ENCODE results near the gene HIVEP3. TPM values are rescaled to one million over a fixed set of nuclear protein-coding genes. Genes with fewer than 3 reads are reported as not detected.

HIVEP3 gene
- total RNA-seq, 2 experiments from 2014 or later: 18.6 to 20.4 TPM

GRCh38 chr1:41516168-41517061 is 402.3 kb downstream of the HIVEP3 start:
- Mint-ChIP-seq H3K36me3 (ENCODE audit: low read depth) (peaks cover 34% of the 10 kb centered on the region), H3K4me3 (no peak overlapping the region), H3K27ac (no peak overlapping the region), H3K9me3 (no peaks in the 10 kb centered on the region), H3K4me1 (ENCODE audit: low read depth) (peaks cover 4% of the 10 kb centered on the region), H3K27me3 (no peaks in the 10 kb centered on the region)
- POLR2A ChIA-PET: interaction anchor here (1.6 kb wide), 1 partner anchor 9 kb away, joined by 5 read pairs; no protein-coding TSS in a partner anchor
- peak; percentile 93 for TF ChIP-seq CTCF (IDR thresholded peaks at IDR 0.05)
- ATAC-seq (peak; percentile 85), DNase-seq (peak; percentile 74)
- intact Hi-C loops (cut with micrococcal nuclease): no loop called here
- CTCF ChIA-PET: interaction anchor here (0.6 to 2.6 kb wide), 30 partner anchors 8 to 659 kb away, joined by 3 to 11 read pairs (median 4); no protein-coding TSS in a partner anchor

GRCh38 chr1:41515778-41516167 is 402.9 kb downstream of the HIVEP3 start:
- H3K4me3 Mint-ChIP-seq: no peak overlapping the region
- peaks cover 4% of the 10 kb centered on the region for H3K4me1 Mint-ChIP-seq (ENCODE audit: low read depth)
- no peaks in the 10 kb centered on the region for H3K27me3 Mint-ChIP-seq
- DNase-seq (no peak), ATAC-seq (no peak)
- POLR2A ChIA-PET: interaction anchor here (1.6 kb wide), 1 partner anchor 8 kb away, joined by 5 read pairs; no protein-coding TSS in a partner anchor
- intact Hi-C loops (cut with micrococcal nuclease): no loop called here
- H3K27ac Mint-ChIP-seq: no peak overlapping the region
- H3K9me3 Mint-ChIP-seq: no peaks in the 10 kb centered on the region
- TF ChIP-seq CTCF (IDR thresholded peaks at IDR 0.05): no peak
- CTCF ChIA-PET: interaction anchor here (0.6 to 2.6 kb wide), 28 partner anchors 9 to 659 kb away, joined by 3 to 11 read pairs (median 4); no protein-coding TSS in a partner anchor
- H3K36me3 Mint-ChIP-seq (ENCODE audit: low read depth): peaks cover 37% of the 10 kb centered on the region

- CTCF ChIA-PET: interaction anchor here (0.9 to 2.6 kb wide), 16 partner anchors 10 to 658 kb away, joined by 3 to 11 read pairs (median 4); no protein-coding TSS in a partner anchor
- no peak overlapping the region for H3K4me3 Mint-ChIP-seq
- no peak overlapping the region for H3K27ac Mint-ChIP-seq
- no peaks in the 10 kb centered on the region for H3K9me3 Mint-ChIP-seq
- no peak for ATAC-seq
- DNase-seq: no peak
- peaks cover 4% of the 10 kb centered on the region for H3K4me1 Mint-ChIP-seq (ENCODE audit: low read depth)
- H3K36me3 Mint-ChIP-seq (ENCODE audit: low read depth): peaks cover 34% of the 10 kb centered on the region
- intact Hi-C loops (cut with micrococcal nuclease): no loop called here
- POLR2A ChIA-PET: no interaction called here
- no peak for TF ChIP-seq CTCF (IDR thresholded peaks at IDR 0.05)
- no peaks in the 10 kb centered on the region for H3K27me3 Mint-ChIP-seq
These were observed 403.5 kb downstream of the HIVEP3 start for GRCh38 chr1:41515131-41515678.

GRCh38 chr1:41514381-41514780 is 404.3 kb downstream of the HIVEP3 start:
- H3K9me3 Mint-ChIP-seq: no peaks in the 10 kb centered on the region
- peaks cover 4% of the 10 kb centered on the region for H3K4me1 Mint-ChIP-seq (ENCODE audit: low read depth)
- H3K27ac Mint-ChIP-seq: no peak overlapping the region
- ChIA-PET CTCF (interaction anchor here (2.2 to 2.6 kb wide), 3 partner anchors 9 to 23 kb away, joined by 6 to 9 read pairs (median 8); no protein-coding TSS in a partner anchor), POLR2A (interaction anchor here (0.7 kb wide), 1 partner anchor 1910 kb away, joined by 3 read pairs; no protein-coding TSS in a partner anchor)
- intact Hi-C loops (cut with micrococcal nuclease): no loop called here
- peaks cover 33% of the 10 kb centered on the region for H3K36me3 Mint-ChIP-seq (ENCODE audit: low read depth)
- H3K27me3 Mint-ChIP-seq: no peaks in the 10 kb centered on the region
- no peak overlapping the region for H3K4me3 Mint-ChIP-seq
- TF ChIP-seq CTCF (IDR thresholded peaks at IDR 0.05): no peak
- ATAC-seq: no peak
- no peak for DNase-seq
